Left colon (tissue), 2 donors: ENCODE measurements around the gene UBE2H. TPM values are rescaled to one million over a fixed set of nuclear protein-coding genes. Genes with fewer than 3 reads are reported as not detected.
"Not testable (repeated sequence)": the region's sequence is repeated elsewhere in the genome, so short reads cannot be mapped to it uniquely, and the experiment has no call there.

Experiments used
- ATAC-seq: fragments of 200-7000 bp; cut with Tn5 transposase; one replicate; pipeline ENCODE4 v1.9.1; 2020; ENCODE audit warnings: mild to moderate bottlenecking, moderate library complexity
- DNase-seq, 2 donors: peaks; one replicate each; pipeline ENCODE4 v3.0.0-alpha.2; 2020
- intact Hi-C, 2 donors: fragments of 100-400 bp; cut with DNase I in 1 of 2; cut with micrococcal nuclease in 1 of 2; formaldehyde crosslinking; loops; one replicate each; pipeline versions ENCODE4 v1.11.2 to v1.14.0; 2022; cut with DNase I, micrococcal nuclease
- total RNA-seq, 2 donors: library from RNA; stranded (reverse); fragmentation: NEBNext Ultra II Directional; extraction: Animal tissue kit (Norgen Biotek cat#: 25700); gene quantifications; one replicate each; pipeline ENCODE4 v1.2.1, GENCODE V29; 2021
- donor health status: DM: no; HTN: no; CAD: no.
- donor health status: DM: yes; HTN: yes; CAD: no.

Gene UBE2H
- total RNA-seq, 2 donors from 2014 or later, result 32.2 to 49.1 TPM

DNA sequence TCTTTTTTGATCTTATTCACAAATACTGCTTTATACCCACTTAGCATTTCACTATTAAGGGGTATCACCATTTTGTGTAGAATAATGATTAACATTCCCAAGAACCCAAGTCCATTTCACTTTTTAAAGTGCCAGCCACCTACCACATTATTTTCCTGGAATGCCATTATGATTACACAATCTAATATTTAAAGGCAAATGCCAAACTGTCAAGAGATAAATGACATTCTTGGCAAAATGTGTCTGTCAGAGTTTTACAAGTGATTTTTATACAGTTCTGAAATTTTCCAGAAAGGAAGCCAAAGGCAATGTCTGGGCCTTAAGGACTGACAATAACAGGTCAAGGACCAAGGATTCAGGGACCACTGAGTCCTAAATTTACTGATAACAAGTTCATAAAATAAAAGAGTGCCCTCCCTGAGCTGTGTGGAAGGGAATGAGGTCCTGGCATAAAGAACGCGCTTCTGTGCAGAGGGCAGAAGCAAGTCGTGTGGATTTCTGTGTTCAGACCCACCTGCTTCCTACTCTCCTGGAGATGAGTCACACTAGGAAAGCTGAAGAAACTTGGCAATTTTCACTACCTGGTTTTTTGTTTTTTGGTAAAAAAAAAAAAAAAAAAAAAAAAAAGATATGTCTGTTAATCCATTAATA is 66.5 kb downstream of the UBE2H start:
- intact Hi-C loops, result no loop called here
- DNase-seq (no peak), ATAC-seq (no peak)

DNA sequence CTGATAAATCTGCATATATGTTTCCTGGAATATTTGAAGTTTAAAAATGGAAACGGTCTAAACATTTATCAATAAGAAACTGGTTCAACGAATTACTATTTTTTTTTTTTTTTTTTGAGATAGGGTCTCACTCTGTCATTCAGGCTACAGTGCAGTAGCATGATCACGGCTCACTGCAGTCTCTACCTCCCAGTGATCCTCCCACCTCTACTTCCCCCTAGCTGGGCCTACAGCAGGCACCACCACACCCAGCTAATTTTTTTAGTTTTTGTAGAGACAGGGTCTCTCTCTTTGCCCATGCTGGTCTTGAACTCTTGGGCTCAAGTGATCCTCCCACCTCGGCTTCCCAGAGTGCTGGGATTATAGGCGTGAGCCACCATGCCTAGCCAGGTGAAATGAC is 68.3 kb downstream of the UBE2H start:
- DNase-seq (no peak), ATAC-seq (no peak)
- intact Hi-C loops, result no loop called here

DNA sequence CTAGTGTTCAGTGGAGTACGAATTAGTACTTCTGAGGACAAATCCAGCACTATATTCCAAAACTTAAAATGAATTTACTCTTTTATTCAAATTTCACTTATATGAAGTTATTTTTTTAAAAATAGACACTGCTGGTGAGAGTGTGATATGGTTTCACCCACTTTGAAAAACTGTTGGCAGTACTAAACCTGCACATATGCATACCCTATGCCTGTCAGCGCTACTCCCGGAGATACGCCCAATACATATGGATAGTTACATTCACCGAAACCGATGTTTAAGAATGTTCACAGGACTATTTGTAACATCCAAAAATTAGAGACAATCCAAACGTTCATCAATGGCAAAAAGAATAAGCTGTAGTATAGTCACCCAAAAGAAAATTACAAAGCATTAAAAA is 69.6 kb downstream of the UBE2H start:
- ATAC-seq (no peak), DNase-seq (no peak)
- intact Hi-C loops, result no loop called here

DNA sequence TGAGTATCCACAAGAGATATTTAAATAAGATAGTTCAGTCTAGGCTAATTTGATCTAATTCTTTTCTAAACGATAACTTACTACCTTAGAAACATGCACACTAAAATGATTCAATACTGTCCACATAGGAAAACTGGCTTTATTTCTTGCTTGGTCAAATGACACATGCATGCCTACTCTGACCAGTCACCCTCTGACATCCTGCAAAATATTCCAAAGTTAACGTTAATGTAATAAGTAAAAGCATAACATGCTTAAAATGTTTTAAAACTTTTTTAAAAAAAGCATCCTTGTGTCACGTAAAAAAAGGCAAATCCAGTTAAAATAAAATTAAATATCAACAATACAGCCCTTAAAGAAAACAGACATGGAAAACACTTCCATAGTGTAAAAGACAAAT is 70.2 kb downstream of the UBE2H start:
- no peak for ATAC-seq
- no peak for DNase-seq
- intact Hi-C loops, result no loop called here

DNA sequence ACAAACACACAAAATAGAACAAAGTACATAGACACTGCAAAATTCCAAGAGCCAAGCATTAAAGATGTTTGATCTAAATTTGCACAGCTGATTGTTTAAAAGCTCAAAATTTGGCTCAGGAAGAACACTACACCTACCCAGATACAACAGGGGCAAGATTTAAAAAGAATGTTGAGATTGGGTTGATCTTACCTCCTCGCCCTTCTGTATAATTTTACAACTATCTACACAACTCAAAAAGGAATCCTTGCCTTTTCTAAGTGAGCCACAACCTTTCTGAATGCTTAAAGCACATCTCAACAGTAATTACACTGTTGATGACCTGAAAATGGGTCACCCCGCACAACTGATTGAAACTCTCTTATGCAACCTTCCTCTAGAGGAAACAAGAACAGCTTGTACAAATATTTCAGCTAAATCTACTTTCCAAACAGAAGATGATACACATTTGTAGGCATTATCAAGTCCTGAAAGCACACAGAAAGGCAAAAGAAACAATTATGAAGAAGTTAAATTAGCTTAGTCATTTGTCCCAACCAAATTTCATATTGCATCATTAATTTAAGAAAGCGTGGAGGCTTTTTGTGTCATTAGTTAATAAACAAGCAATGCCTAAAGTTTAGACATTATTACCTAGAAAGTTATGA is 75.5 kb downstream of the UBE2H start:
- intact Hi-C loops, result no loop called here
- ATAC-seq, result no peak

DNA sequence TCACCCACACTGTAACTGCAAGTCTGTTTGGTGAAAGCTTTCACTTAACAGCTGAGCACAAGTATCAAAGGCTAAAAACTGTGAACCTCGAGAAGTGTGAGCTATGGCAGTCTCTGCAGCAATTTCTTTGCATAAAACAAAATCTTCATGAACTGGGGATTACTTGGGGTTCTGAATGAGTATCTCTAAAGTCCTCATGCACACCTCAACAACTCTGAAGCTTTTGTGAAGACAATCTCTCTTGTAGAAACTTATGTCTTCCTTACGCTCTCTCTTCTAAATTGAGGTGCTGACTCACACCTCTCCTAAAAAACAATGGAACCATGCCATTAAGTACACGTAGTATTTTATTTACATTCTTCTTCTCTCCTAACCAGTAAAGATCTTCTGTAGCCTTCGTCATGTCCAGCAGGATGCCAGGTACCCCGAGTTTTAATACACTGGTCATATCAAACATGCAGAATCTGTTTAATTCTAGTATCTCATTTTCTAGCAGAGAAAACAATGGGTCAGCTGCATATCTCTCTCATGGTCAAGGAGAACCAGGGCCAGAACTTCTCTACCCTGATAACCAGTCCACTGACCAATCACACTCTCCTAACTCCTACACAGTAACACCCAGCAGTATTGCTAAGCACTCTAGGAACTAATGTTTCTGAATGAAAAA is 76.9 kb downstream of the UBE2H start:
- intact Hi-C loops, result no loop called here
- ATAC-seq (no peak), DNase-seq (no peak)

More for the DNA sequence above, 75.5 kb downstream of the UBE2H start:
- DNase-seq, result no peak

DNA sequence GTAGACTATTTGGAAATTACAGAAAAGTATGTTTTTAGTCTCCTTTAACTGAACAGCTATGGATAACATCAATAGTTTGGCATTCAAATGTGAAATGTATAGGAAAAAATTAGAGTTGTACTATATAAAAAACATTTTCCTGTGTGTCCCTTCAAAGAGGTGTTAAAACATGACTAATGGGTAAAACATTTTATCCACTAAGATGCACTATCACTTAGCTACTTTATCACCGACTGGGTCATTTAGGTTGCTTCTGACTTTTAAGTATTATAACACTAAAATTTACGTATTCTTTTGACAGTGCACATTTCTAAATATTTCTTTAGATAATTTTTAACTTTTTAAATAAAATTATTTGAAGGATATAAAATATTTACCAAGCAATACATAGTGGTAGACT is 77.6 kb downstream of the UBE2H start:
- ATAC-seq, result no peak
- intact Hi-C loops, result no loop called here
- no peak for DNase-seq

DNA sequence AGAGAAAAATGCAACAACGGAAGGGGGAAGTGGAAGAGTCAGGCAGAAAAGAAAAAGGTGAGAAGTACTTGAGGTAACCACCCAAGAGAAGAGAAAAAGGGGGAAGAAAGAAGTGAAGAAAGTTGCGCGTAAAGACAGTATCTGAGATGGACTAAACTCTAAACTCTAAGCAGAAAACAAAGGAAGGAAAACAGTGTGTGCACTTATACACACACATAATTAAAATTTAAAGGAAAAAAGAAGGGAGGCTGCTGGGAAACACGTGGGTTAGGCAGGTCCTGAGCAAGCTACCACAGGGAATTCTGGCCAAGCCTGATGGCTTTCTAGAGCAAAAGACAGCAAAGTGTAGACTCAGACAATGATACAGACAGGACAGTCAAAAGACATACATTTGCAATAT is 78.0 kb downstream of the UBE2H start:
- no peak for ATAC-seq
- intact Hi-C loops, result no loop called here
- no peak for DNase-seq

DNA sequence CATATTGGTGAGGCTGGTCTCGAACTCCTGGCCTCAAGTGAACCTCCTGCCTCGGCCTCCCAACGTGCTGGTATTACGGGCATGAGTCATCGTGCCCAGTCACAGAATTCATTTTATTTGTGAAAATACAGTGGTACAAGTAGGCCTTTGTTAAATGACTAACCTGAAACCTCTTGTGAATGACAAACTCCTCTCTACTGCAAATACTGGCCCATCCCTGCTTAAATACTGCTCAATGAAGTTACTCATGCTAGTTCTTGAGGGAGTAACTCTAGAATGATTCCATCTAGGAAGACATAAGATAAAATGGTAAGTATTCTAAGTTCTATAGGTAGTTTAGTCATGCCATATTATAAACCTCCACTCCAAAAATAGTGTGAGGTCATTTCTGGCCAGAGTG is 80.7 kb downstream of the UBE2H start:
- no peak for ATAC-seq
- no peak for DNase-seq
- intact Hi-C loops, result no loop called here

DNA sequence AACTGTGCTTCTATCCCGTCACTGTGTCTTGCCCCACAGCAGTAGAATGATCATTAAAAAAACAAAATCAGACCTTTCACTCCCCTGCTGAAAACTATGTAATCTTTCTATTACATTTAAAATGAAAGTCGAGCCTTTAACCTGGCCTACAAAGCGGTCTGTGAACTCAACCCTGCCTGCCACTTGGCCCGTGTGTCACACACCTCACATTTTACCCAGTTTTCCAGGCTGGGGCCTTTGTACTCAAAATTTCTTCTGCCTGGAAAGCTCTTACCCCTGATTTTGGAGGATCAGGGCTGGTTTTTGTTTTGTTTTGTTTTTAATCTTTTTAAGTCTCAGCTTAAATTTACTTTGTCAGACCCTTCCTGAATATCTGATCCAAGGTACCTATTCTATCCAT is 82.1 kb downstream of the UBE2H start:
- DNase-seq (no peak), ATAC-seq (no peak)
- intact Hi-C loops, result no loop called here

DNA sequence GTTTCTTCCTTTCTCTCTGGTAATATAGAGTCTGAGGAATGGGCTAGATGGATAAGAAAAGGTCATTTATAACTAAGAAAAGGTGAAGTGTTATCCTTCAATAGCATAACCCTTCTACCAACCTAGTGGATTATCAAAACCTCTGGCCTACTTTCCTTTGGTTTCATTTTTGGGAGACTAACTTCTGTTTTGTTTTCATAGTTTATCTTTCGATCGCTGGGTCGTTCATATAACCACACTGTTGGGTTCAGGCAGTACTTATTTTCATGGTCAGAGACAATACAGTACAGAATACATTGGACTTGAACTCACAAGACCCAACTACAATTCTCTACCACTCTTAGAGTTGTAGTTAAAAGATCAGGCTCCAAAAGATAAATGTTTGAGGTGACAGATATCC is 86.5 kb downstream of the UBE2H start:
- no peak for DNase-seq
- intact Hi-C loops, result no loop called here
- no peak for ATAC-seq

DNA sequence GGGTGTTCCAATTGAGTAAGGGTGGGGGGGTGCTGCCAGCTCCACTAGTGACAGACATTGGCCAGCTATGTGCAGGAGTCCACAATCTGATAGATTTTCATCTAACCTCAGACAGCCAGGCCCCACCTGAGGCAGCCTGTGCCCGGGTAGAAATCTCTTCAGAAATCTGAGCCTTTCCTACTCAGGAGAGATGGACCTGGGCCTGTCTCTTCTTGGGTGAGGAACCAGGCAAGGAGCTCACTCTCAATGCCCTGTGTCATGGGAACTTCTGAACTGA is 86.9 kb downstream of the UBE2H start:
- intact Hi-C loops, result no loop called here
- ATAC-seq (no peak), DNase-seq (no peak)

DNA sequence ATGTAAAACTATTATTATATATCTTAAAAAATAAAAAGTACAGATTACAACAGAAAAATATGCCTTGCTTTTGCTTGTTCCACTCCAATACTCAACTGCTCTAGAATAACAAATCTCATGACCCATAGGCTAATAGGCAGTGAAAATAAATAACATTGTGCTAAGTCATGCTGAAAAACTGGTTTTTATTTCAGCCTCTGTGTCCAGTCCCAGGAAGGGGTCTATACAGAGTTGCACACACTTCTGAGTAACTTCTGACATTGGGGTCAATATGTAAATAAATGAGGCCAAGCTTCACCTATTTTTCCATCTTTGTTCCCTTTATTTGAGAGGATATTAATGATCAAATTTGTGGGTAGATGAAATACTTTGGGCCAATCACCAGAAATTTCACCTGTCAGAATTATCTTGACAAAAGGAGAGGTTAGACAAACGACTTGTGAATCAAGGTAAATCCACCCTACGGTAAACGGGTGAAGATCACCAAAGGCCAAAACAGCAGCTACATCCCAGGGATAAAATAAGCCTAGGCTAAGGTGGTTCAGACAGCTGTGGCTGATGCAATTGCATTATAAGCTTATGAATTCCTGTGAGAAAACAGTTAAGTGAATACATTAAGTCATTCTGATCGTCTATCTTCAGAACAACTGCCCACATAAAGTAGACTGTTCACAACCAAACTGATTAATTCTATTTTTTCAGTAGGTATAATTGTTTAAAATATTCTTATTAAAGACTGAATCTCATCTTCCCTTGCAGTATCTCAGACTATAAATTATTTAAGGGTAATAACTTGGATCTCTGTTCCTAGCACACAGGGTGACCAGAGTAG is 87.5 kb downstream of the UBE2H start:
- ATAC-seq, result no peak
- intact Hi-C loops, result no loop called here

DNA sequence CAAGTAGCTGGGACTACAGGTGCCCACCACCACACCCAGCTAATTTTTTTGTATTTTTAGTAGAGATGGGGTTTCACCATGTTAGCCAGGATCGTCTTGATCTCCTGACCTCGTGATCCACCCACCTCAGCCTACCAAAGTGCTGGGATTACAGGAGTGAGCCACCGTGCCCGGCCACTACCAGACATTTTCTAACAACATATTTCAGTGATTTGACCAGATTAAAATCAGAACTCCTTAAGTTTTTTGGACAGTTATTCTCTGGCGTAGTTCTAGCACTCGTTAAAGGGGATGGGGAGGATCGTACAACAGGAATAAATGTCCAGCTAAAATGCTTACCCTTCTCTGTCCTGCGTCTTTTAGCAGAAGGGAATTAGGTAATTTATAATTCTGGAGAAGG is 88.1 kb downstream of the UBE2H start:
- intact Hi-C loops, ATAC-seq, DNase-seq: not testable (repeated sequence)

More for the DNA sequence above, 87.5 kb downstream of the UBE2H start:
- DNase-seq, result no peak

DNA sequence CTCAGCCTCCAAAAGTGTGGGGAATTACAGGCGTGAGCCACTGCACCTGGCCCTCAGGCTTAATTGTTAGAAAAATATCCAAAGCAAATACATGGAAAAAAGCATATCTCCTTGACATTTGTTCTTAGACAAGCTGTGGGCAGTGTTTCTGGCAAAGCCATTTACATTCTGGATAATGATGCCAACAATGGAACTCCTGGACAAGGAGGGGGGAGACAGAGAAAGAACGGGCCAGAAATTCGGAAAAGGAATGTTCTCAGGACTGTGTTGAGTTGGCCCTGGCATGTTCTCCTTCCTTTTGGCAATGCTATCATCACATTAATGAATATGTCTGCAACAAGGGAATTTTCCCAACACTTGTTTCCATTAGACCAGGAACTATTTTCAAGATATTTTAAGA is 88.7 kb downstream of the UBE2H start:
- no peak for ATAC-seq
- DNase-seq, result no peak
- intact Hi-C loops, result no loop called here

DNA sequence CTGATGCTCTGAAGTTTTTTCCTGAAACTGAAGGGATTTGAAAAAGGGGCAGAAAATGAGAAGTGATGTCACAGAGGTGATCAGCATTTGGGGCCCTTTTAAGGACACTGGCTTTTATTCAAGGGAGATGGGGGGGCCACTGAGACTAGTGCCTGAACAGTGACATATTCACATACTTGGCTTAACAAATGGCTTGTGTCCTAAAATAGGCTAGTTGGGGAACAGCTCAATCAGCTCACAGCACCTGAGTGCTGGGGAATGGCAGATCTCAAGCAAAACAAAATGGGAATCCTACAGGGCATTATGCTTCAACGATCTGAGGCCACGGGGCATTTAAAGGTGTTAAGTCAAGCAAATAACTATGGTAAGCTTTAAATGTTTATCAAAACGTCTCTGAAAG is 90.1 kb downstream of the UBE2H start:
- intact Hi-C loops, result no loop called here
- no peak for DNase-seq

DNA sequence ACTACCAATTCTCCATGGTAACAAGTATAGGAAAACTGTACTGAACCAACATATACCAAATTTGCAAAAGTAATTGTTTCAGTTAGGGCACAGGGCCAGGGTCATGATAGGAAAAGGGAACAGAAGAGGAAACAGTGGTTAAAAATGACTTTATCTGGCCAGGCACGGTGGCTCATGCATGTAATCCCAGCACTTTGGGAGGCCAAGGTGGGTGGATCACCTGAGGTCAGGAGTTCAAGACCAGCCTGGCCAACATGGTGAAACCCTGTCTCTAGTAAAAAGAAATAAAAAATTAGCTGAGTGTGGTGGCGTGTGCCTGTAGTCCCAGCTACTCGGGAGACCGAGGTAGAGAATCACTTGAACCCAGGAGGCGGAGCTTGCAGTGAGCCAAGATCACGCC is 92.0 kb downstream of the UBE2H start:
- intact Hi-C loops, ATAC-seq, DNase-seq: not testable (repeated sequence)

More for the DNA sequence above, 90.1 kb downstream of the UBE2H start:
- no peak for ATAC-seq

DNA sequence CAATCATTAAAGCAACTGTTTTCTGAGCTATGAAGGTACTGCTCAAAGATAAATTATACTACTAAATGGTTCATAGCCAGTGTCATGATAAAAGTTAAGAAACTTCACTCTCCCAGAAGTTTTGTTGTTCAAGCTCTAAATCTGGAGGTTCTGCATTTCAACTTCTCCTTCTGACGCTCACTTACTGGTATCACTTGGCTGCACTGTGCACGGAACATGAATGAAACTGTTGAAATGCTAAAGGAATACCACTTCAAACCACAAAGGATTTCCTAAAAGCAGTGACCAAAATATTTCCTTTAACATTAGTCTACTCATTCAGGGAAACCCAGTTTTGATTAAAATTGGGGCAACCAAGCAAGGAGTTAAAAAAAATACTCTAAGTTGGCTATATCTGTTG is 93.6 kb downstream of the UBE2H start:
- ATAC-seq (no peak), DNase-seq (no peak)
- intact Hi-C loops, result no loop called here

DNA sequence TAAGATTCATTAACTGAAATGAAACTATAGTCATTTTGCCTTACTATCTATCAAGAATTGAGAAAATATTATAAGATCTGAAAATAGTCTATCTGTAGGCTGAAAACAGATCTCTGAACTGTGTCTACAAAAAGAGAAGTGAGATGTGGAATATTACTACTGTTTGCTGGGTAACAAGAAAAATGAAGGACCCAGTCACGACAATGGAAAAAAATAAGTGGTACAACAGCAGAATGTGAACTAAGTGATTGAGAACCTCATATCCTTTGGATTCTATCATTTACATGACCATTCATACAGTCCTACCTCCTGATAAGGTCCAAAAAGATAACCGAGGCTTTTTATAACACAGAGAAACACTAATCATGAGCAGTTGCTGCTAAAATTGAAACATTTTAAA is 94.3 kb downstream of the UBE2H start:
- intact Hi-C loops, result no loop called here
- DNase-seq (no peak), ATAC-seq (no peak)

DNA sequence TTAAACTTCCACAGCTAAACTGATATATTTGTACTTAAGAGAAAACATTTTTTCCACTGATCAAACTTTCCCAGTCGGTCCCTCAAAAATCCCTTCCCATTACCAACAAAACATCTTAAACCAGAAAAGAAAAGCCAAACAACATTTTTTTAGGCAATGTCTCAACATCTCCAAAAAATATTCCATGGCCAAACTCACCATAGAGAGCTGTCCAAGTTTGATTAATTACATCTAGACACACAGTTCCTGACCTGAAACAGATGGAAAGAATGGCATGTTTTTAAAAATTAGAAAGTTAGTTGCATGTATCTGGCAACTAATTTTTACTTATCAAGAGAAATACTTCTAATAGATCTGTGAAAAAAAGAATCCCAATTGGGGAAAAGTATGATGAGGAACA is 95.4 kb downstream of the UBE2H start:
- intact Hi-C loops, result no loop called here
- ATAC-seq (no peak), DNase-seq (no peak)
